BE2C (cell line): Measurements from ENCODE around the gene TMEM141.

Source experiments
- DNase-seq: peaks from one replicate; pipeline ENCODE4 v3.0.0-alpha.2; 2020
- H3K27me3 ChIP-seq: fragments of 250-450 bp; sonication (Bioruptor Pico); 2 replicates; pipeline ENCODE4 v1.5.1; 2020; ENCODE audit warnings: mild to moderate bottlenecking
- H3K36me3 ChIP-seq: fragments of 250-450 bp; sonication (Bioruptor Pico); 2 replicates; pipeline ENCODE4 v1.5.1; 2020; ENCODE audit warnings: mild to moderate bottlenecking
- H3K4me1 ChIP-seq: fragments of 250-450 bp; sonication (Bioruptor Pico); 2 replicates; pipeline ENCODE4 v1.5.1; 2020
- H3K4me3 ChIP-seq: 2 replicates; pipeline ENCODE4 v1.5.1; 2011; ENCODE audit warnings: low read depth, low read length
- H3K9me3 ChIP-seq: fragments of 250-450 bp; sonication (Bioruptor Pico); 2 replicates; pipeline ENCODE4 v1.5.1; 2020
- TF ChIP-seq, protein P1 (sequence below): IDR thresholded peaks from 2 replicates; pipeline ENCODE4 v1.5.1; 2012; ENCODE audit warnings: mild to moderate bottlenecking, low read depth, low read length

TMEM141 gene

DNA sequence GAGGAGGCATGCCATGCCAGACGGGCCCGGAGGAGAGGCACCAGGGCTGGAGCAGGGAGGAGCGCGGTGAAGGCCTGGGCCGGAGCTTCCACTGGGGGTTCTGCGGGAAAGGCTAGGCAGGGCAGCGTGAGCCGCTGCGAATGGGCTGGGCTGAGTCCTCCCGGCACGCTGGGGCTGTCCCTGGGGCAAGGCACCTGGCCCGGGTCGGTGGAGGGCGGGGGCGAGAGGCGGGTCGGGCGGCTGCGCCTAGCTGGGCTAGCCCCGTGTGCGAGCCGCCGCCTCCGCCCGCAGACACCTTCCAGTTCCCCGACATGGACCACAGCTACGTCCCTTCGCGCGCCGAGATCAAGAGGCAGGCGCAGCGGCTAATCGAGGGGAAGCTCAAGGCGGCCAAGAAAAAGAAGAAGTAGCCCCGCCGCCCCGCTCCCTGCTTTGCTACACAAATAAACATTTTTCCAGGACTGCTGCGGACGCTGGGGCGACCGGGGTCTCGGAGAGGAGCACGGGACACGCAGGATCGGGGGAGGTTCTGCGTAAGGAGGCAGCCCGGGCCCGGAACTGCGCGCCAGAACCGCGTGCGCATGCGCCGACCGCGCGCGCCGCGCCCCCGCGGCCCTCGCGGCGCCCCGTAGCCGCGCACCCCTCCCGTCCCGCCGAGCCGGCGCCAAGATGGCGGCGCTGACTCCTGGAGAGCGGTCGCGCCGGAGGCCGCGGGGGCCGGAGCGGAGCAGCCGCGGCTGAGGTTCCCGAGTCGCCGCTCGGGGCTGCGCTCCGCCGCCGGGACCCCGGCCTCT is 16.3 kb downstream of the TMEM141 start, which contains the start of gene RABL6:
Gene RABL6, plus strand, starts transcription at position 668 of the 794 bp plus-strand sequence. CDS start 249 bp downstream, outside the sequence.
- Histone ChIP-seq H3K27me3 (no peaks in the 10 kb centered on the region), H3K4me1 (no peaks in the 10 kb centered on the region; the same call in none of the 2 replicates), H3K36me3 (peaks cover 36% of the 10 kb centered on the region), H3K9me3 (no peaks in the 10 kb centered on the region), H3K4me3 (peak within 1 kb of the TSS; percentile 67)
- TF ChIP-seq, protein P1, sequence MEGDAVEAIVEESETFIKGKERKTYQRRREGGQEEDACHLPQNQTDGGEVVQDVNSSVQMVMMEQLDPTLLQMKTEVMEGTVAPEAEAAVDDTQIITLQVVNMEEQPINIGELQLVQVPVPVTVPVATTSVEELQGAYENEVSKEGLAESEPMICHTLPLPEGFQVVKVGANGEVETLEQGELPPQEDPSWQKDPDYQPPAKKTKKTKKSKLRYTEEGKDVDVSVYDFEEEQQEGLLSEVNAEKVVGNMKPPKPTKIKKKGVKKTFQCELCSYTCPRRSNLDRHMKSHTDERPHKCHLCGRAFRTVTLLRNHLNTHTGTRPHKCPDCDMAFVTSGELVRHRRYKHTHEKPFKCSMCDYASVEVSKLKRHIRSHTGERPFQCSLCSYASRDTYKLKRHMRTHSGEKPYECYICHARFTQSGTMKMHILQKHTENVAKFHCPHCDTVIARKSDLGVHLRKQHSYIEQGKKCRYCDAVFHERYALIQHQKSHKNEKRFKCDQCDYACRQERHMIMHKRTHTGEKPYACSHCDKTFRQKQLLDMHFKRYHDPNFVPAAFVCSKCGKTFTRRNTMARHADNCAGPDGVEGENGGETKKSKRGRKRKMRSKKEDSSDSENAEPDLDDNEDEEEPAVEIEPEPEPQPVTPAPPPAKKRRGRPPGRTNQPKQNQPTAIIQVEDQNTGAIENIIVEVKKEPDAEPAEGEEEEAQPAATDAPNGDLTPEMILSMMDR: no peak
- peak; percentile 84 for DNase-seq

DNA sequence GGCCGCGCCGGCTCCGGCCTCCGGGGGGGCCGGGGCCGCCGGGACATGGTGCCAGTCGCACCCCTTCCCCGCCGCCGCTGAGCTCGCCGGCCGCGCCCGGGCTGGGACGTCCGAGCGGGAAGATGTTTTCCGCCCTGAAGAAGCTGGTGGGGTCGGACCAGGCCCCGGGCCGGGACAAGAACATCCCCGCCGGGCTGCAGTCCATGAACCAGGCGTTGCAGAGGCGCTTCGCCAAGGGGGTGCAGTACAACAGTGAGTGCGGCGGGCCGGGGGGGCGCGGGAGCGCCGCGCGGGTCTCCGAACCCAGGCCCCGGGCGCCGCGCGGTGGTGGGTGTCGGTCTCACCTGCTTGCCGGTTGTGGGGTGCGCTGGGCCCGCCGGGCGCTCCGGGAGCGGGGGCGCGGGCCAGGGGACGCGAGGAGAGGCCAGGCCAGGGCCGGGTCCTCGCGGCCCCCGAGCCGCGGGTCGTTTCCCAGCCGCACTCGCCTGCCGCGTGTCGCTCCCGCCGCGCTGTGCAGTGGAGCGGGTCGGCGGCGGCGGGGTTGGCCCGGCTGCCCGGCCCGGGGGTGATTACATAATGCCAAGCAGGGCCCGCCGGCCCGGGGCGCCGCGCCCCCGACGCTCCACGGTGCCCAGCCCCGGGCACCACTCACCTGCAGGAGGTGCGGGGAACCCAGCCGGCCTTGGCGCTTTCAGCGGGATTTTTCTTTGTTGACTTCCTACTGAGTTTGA is 17.1 kb downstream of the TMEM141 start:
- H3K36me3 ChIP-seq: peaks cover 44% of the 10 kb centered on the region
- TF ChIP-seq, protein P1: no peak
- no peaks in the 10 kb centered on the region for H3K27me3 ChIP-seq
- peak overlapping the region; percentile 67 for H3K4me3 ChIP-seq
- DNase-seq: peak; percentile 52
- no peaks in the 10 kb centered on the region; the same call in none of the 2 replicates for H3K4me1 ChIP-seq
- no peaks in the 10 kb centered on the region for H3K9me3 ChIP-seq

DNA sequence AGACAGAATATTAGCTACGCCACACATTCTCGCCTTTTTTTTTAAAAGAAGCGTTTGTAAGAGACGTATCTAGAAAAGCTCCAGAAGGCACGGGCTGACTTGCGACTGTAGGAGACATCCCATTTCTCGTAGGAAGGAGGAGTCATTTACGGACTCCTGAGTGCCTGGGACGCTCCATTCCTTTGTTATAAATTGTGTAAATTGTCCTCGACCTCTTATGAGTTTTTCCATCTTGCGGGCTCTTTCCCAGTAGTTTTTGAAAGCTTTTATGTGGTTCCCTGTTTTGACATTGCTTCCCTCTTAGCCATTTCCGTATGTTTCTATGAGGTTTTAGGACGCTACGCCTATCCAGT is 17.6 kb downstream of the TMEM141 start:
- TF ChIP-seq, protein P1: no peak
- no peak for DNase-seq
- no peaks in the 10 kb centered on the region for H3K27me3 ChIP-seq
- H3K9me3 ChIP-seq: no peaks in the 10 kb centered on the region
- H3K4me1 ChIP-seq: no peaks in the 10 kb centered on the region; the same call in none of the 2 replicates
- peaks cover 49% of the 10 kb centered on the region for H3K36me3 ChIP-seq
- peak overlapping the region; percentile 67 for H3K4me3 ChIP-seq

DNA sequence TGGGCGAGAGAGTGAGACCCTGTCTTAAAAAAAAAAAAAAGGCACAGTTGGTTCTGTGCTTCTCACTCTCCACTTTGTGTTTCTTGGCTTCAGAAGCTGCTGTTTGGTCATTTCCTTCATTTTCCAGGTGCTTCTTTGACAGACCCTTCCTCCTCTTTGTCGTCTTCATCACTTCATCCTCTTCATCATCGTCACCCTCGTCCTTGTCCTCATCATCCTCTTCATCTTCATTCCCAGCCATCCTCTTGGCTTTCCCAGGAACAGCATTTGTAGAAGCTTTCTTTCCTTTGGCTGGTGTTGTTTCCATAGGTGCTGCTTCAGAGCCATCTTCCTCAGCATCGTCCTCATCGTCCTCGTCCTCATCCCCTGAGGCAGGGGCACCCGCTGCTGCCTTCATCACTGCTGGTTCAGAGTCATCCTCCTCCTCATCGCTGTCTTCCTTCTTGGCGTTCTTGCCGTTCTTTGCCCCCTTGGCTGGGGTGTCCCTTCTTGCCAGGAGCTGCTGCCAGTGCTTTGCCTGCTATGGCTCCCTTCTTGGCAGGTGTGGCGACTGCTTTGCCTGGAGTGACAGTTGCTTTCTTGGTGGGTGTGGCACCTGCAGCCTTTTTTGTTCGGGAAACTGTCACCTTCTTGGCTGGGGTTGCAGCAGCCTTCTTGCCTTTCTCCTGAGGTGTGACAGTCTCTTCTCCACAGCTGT is 23.7 kb downstream of the TMEM141 start:
- no peaks in the 10 kb centered on the region; the same call in 1 of the 2 replicates for H3K4me1 ChIP-seq
- TF ChIP-seq, protein P1: no peak
- no peak for DNase-seq
- H3K27me3 ChIP-seq: no peaks in the 10 kb centered on the region
- no peaks in the 10 kb centered on the region for H3K9me3 ChIP-seq
- peaks cover 86% of the 10 kb centered on the region for H3K36me3 ChIP-seq
- no peak overlapping the region for H3K4me3 ChIP-seq

DNA sequence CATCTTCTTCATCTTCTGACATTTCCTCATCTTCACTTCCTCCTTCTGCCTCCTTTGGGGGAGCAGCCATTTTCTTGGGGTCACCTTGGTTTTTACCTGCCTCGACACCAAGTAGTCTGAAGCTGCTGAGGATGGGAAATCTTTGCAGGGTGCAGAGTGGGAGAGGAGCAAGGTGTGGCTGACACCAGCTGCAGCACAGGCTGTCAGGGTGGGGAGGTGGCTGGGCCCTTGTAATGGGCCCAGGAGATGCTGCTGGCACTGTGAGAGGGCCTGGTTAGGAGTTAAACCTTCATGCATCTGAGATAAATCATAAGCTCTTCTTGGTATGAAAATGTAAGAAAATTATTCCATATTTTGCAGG is 24.3 kb downstream of the TMEM141 start:
- Histone ChIP-seq H3K9me3 (no peaks in the 10 kb centered on the region), H3K36me3 (peaks cover 83% of the 10 kb centered on the region), H3K27me3 (no peaks in the 10 kb centered on the region), H3K4me1 (no peaks in the 10 kb centered on the region; the same call in 1 of the 2 replicates), H3K4me3 (no peak overlapping the region)
- DNase-seq: no peak
- TF ChIP-seq, protein P1: no peak
